Smooth muscle cell of bladder (primary cell): ENCODE data around the gene ZNF562. TPM values are rescaled to one million over a fixed set of nuclear protein-coding genes. Genes with fewer than 3 reads are reported as not detected.

Experiments
- total RNA-seq: library from RNA; depleted of rRNA; stranded (reverse); fragments of >200 nt; gene quantifications from 2 replicates; pipeline ENCODE4 v1.2.3, GENCODE V29; 2014

The ZNF562 gene
- 12.9 and 23.4 TPM in 2 replicates for total RNA-seq

GRCh38 chr19:9674663-9675357 is at the start of gene ZNF562:
Gene ZNF562, minus strand, starts transcription at chr19:9675100. Its CDS starts 14,356 bp downstream, at chr19:9660744.

GRCh38 chr19:9621156-9622037 is 53.5 kb downstream of the ZNF562 start, which contains the start of gene ZNF561:
Gene ZNF561, minus strand, starts transcription at chr19:9621232. Its CDS starts 1,776 bp downstream, at chr19:9619456.

Other genes with a start within 250 kb of the ZNF562 start
- gene ZNF266, start 239.5 kb downstream of the ZNF562 start, total RNA-seq, result 5.7 and 6.1 TPM in 2 replicates
- gene ZNF560, start 176.5 kb downstream of the ZNF562 start, total RNA-seq, result 0.37 and 0.57 TPM in 2 replicates
- 19.9 and 20.8 TPM in 2 replicates for gene ZNF426, start 136.5 kb downstream of the ZNF562 start, total RNA-seq
- 33.7 and 34.2 TPM in 2 replicates for gene ZNF121, start 90.6 kb downstream of the ZNF562 start, total RNA-seq
- 26.6 and 33.3 TPM in 2 replicates for gene ZNF561, start 53.9 kb downstream of the ZNF562 start, total RNA-seq
- 12.6 and 15.2 TPM in 2 replicates for gene ZNF846, start 93.6 kb upstream of the ZNF562 start, total RNA-seq
- gene FBXL12, start 144.0 kb upstream of the ZNF562 start, total RNA-seq, result 12.9 and 16.5 TPM in 2 replicates
- 221 and 280 TPM in 2 replicates for gene UBL5, start 152.8 kb upstream of the ZNF562 start, total RNA-seq
- 81.1 and 87.6 TPM in 2 replicates for gene PIN1, start 160.2 kb upstream of the ZNF562 start, total RNA-seq